ENCODE data around the gene ANKRD42.
A peak's percentile ranks its signal among the peaks of the same experiment; 100 is the strongest.

The ANKRD42 gene

GRCh38 chr11:83219095-83219494 is 25.6 kb downstream of the ANKRD42 start:
- H3K27ac ChIP-seq: no peak overlapping the region
- TF ChIP-seq, protein P1, sequence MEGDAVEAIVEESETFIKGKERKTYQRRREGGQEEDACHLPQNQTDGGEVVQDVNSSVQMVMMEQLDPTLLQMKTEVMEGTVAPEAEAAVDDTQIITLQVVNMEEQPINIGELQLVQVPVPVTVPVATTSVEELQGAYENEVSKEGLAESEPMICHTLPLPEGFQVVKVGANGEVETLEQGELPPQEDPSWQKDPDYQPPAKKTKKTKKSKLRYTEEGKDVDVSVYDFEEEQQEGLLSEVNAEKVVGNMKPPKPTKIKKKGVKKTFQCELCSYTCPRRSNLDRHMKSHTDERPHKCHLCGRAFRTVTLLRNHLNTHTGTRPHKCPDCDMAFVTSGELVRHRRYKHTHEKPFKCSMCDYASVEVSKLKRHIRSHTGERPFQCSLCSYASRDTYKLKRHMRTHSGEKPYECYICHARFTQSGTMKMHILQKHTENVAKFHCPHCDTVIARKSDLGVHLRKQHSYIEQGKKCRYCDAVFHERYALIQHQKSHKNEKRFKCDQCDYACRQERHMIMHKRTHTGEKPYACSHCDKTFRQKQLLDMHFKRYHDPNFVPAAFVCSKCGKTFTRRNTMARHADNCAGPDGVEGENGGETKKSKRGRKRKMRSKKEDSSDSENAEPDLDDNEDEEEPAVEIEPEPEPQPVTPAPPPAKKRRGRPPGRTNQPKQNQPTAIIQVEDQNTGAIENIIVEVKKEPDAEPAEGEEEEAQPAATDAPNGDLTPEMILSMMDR (conservative IDR thresholded peaks at IDR 0.05): peak; percentile 53
- TF ChIP-seq ZFX (IDR thresholded peaks at IDR 0.05): no peak

DNA sequence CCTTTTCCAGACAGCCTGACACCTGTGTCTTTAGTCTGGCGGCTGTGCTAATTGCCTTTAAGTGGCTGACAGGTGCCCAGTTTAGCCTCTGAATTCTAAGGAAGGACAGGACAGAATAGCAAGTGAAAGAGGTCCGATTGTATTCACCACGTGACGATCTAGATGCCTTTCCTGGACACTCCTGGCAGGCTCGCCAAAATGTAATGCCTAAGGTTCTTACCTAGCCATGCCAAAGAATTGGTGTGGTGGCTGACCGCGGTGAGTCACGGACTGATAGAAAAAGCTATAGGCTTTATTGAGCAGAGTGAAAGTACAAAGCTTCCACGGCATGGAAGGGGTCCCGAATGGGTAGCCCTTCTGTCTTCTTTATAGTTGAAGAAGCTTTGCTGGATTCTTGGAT is 26.7 kb downstream of the ANKRD42 start:
- TF ChIP-seq, protein P1 (conservative IDR thresholded peaks at IDR 0.05): no peak
- no peak for TF ChIP-seq ZFX (IDR thresholded peaks at IDR 0.05)
- H3K27ac ChIP-seq: no peak overlapping the region

GRCh38 chr11:83221694-83222093 is 28.2 kb downstream of the ANKRD42 start:
- H3K27ac ChIP-seq: no peak overlapping the region
- TF ChIP-seq ZFX (IDR thresholded peaks at IDR 0.05): no peak
- TF ChIP-seq, protein P1 (conservative IDR thresholded peaks at IDR 0.05): no peak

DNA sequence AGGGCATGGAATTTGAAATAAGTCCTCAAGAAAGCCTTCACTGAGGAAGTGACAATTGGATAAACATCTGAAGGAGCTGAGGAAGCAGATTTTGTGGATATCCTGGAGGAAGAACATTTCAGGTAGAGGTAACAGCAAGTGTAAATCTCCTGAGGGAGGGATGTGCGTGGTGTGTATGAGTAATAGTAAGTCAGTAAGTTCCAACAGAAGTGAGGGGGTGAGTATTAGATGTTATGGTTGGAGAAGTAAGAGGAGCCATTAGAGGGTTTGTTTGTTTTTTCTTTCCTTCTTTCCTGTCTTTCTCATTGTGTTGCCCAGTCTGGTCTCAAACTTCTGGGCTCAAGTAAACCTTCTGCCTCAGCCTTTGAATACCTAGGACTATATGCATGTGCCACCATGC is 29.0 kb downstream of the ANKRD42 start:
- no peak overlapping the region for H3K27ac ChIP-seq
- no peak for TF ChIP-seq ZFX (IDR thresholded peaks at IDR 0.05)
- TF ChIP-seq, protein P1 (conservative IDR thresholded peaks at IDR 0.05): no peak

GRCh38 chr11:83223457-83223856 is 29.9 kb downstream of the ANKRD42 start:
- H3K27ac ChIP-seq: no peak overlapping the region
- TF ChIP-seq ZFX (IDR thresholded peaks at IDR 0.05): no peak
- TF ChIP-seq, protein P1 (conservative IDR thresholded peaks at IDR 0.05): no peak

- TF ChIP-seq, protein P1 (conservative IDR thresholded peaks at IDR 0.05): no peak
- TF ChIP-seq ZFX (IDR thresholded peaks at IDR 0.05): no peak
- no peak overlapping the region for H3K27ac ChIP-seq
These were observed 42.3 kb downstream of the ANKRD42 start for GRCh38 chr11:83235825-83236224.

DNA sequence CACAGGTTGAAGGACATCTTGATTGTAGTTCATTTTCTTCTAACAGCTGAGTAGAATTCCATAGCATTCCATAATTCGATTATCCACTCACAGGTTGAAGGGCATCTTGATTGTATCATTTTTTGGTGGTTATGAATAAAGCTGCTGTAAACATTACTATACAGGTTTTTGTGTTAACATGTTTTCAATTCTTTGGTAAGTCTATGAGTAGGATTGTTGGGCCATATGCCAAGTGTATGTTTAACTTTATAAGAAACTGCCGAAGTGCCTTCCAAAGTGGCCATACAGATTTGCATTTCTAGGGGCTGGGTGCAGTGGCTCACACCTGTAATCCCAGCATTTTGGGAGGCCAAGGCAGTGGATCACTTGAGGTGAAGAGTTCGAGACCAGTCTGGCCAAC is 44.6 kb downstream of the ANKRD42 start:
- no peak overlapping the region for H3K27ac ChIP-seq
- TF ChIP-seq, protein P1 (conservative IDR thresholded peaks at IDR 0.05): no peak
- no peak for TF ChIP-seq ZFX (IDR thresholded peaks at IDR 0.05)
